Activated CD4-positive, alpha-beta T cell treated with anti-CD3 and anti-CD28 coated beads for 48 hours (primary cell): ENCODE results near the gene JAML.
A peak's percentile ranks its signal among the peaks of the same experiment; 100 is the strongest.

Experiments used
- DNase-seq: peaks from one replicate; pipeline ENCODE4 v3.0.0-alpha.2; 2020

Gene JAML

GRCh38 chr11:118224511-118225188, at the start of gene JAML:
TSS of gene JAML (minus strand) at chr11:118225011. CDS start at chr11:118214866, 10,145 bp downstream.
- peak; percentile 75 for DNase-seq

GRCh38 chr11:118274186-118274585, 49.4 kb upstream of the JAML start:
- DNase-seq: no peak

DNA sequence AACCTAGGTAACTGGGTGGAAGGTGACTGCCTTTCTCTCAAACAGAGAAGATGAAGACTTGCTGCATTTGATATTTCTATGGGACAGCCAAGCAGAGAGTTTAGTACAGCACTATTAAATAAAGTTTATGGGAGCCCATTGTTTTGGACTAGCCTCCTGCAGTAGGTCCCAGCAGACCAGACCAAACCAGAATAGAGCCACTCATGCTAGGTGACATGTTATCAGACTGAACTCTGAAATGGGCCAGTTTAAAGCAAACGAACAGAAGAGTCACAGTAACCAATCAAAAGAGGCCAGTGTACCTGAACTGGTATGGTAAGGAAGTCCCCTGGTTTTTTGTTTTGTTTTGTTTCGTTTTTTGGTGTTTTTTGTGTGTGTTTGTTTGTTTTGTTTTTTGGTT, 47.2 kb upstream of the JAML start:
- no peak for DNase-seq

- DNase-seq: no peak
Observed at GRCh38 chr11:118267486-118267885, 42.7 kb upstream of the JAML start.

DNA sequence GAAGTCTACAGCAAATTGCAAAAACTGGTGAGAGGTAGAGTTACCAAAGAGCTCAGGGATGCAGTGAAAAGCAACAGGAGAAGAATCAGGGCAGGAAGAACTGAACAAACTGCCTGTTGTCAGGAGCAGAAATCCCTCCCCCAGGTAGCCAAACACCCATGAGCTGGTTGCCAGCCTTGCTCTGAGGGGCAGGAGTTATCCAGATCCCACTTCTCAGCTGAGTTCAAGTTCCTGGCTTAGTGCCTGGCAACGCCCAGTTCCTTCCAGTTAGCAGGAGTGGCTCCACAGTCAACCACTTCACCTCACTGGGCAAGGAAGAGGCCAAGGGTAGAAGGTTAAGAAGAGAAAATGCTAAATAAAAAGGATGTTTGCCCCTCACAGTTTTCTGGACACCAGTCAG, 41.1 kb upstream of the JAML start:
- DNase-seq: no peak

- no peak for DNase-seq
Observed at GRCh38 chr11:118264569-118265465, 40.0 kb upstream of the JAML start.

DNA sequence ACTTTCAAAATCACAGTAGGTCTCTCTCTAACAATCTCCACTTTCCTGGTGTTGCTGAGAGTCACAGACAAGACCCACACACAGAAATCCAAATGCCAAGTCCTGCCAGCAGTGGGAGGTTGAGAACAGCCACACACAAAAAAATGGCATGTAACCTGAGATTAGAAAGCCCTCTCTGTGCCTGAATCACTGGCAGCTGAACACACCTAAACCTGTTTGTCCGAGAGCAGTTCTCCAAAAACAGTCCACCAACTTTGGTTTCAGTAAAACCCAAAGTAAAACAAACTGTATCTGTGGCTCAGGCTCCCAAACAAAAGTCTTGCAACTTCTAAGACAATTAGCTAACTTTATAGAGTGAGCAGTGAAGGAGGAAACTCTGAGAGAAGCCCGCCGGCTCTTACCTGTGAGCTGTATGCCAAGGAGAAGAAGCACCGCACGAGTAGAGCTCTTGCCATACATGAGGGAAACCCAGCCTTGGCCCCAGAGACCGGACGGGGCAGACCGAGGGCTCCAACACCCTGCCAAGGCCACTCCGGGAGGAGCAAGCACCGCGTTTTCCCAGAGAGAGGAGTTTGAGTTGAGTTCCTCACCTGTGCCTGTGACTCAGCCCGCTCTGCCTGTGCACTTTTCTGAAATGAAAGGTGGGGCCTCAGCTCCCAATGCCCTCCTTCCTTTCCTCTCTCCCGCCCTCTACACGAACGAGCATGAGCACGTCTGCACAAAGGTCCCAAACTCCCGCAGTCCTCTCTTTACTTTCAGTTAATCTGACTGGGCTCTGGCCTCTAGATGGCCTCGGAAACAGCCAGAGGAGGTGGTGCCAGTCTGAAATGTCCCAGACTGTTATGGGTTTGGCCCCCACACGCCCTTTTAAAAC, 39.1 kb upstream of the JAML start, which contains the start of gene MPZL2:
MPZL2 (minus strand) TSS at position 603 of the 874 bp plus-strand sequence; CDS start at position 459, 144 bp downstream.
- DNase-seq: peak; percentile 49

GRCh38 chr11:118263112-118263511, 38.3 kb upstream of the JAML start:
- no peak for DNase-seq

- DNase-seq: no peak
Observed at GRCh38 chr11:118260353-118260752, 35.5 kb upstream of the JAML start.

GRCh38 chr11:118259138-118259537, 34.3 kb upstream of the JAML start:
- no peak for DNase-seq

DNA sequence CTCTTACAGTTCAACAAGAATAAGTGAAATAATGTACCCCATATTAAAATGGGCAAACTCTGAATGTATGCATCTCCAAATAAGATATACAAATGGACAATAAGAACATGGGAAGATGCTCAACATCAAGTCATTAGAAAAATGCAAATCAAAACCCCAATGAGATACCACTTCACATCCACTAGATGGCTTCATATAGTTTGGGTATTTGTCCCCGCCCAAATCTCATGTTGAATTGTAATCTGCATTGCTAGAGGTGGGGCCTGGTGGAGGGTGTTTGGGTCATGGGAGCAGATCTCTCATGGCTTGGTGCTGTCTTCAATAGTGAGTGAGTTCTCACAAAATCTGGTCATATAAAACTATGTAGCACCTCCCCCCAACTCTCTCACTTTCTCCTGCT, 33.6 kb upstream of the JAML start:
- peak; percentile 30 for DNase-seq

DNA sequence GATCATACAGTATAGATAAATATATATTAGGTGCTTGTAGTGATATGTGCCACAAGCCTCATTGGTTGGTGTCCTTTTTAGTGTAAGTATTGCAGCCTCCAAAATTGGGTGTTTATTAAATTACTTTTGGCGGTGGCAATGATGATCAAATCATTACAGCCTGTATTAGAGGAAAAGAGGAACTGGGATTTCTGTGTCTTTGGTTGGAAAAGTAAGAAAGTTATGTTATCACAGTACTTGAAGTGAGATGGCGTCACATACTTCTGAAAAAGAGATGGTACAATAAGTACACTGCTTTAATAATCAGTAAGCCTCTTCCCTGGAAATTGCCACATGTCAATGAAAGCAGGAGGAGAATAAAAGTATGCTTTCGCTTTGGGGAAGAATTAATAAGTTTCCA, 27.9 kb upstream of the JAML start:
- DNase-seq: no peak

DNA sequence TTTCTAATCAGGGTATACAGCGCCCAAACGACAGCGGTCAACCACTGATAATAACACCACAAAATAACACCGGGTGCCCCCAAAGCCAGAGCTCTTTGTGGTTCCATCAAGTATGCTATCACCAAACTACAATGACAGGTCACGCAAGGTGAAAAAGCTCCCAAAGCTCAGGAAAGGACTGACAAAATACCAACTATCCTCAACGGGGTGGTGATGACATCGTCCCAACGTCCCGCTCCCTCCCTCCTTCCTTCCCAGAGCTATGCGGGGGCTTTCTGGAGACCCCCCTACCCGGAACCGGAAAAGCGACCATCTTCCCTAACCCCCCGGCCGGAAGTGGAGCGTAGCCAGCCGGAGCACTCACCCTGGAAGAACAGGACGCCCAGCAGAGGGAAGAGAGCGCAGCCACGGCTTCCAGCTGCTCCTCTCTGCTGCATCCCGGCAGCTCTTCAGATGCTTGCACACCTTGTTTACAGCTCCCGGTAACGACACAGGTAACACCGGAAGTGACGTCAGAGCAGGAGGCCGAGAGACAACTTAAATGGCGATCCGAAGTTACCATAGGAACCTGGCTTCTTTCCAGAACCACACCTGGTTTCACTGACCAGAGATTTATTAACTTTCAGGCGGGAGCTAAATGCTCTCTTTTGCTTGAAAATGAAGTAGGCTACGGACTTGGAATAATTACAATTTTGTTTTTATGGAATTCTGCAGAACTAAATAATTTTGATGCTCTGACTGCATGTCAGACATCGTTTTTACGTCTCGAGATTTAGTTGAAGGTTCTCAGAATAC, 27.2 kb upstream of the JAML start, which contains the start of gene MPZL3:
MPZL3 (minus strand) TSS at position 508 of the 795 bp plus-strand sequence; CDS start at position 437, 71 bp downstream.
- DNase-seq: peak; percentile 86

GRCh38 chr11:118247041-118247440, 22.2 kb upstream of the JAML start:
- no peak for DNase-seq

GRCh38 chr11:118245936-118246562, 21.2 kb upstream of the JAML start:
- DNase-seq: no peak

GRCh38 chr11:118243993-118244762, 19.4 kb upstream of the JAML start:
- no peak for DNase-seq

GRCh38 chr11:118243161-118243560, 18.4 kb upstream of the JAML start:
- DNase-seq: no peak

GRCh38 chr11:118241764-118242098, 16.9 kb upstream of the JAML start:
- DNase-seq: no peak

- peak; percentile 72 for DNase-seq
Observed at GRCh38 chr11:118240999-118241763, 16.4 kb upstream of the JAML start.
